LNCAP (cell line): ENCODE measurements around the gene OVOL1.

Experiments
- CTCF ChIP-seq: fragments of 450-650 bp; IDR thresholded peaks from 2 replicates; pipeline ENCODE4 v1.5.1; 2017; ENCODE audit warnings: mild to moderate bottlenecking

Gene OVOL1

DNA sequence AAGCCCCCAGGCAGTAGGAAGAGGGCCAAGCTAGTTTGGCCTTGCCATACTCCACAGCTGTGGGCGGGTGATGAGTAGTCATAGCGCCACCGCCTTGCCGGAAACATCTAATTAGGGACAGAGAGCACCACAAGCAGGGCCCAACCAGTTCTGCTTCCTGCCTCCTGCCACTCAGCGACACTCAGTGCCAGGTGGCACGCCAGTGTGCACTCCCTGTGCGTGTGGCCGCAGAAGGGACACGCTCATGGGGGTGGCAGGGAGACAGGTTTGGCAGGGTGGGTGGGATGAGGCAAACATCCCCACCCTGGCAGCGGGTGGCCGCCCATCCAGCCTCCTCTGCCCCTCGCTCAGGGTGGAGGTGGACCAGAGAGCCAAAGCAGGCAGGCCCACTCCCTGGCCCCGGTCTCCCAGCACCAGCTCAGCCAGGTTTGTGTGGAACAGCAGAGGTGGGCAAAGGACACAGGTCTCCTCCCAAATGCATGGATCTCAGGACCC is 4.9 kb downstream of the OVOL1 start:
- TF ChIP-seq CTCF = no peak

- no peak for TF ChIP-seq CTCF
Observed at GRCh38 chr11:65792456-65792855, 5.6 kb downstream of the OVOL1 start.

- TF ChIP-seq CTCF = no peak
Observed at GRCh38 chr11:65793144-65793581, 6.3 kb downstream of the OVOL1 start.

GRCh38 chr11:65793625-65794400 is 7.0 kb downstream of the OVOL1 start:
- no peak for TF ChIP-seq CTCF

GRCh38 chr11:65794570-65795510 is 8.0 kb downstream of the OVOL1 start:
- no peak for TF ChIP-seq CTCF

- TF ChIP-seq CTCF = no peak
Observed at GRCh38 chr11:65796726-65797601, 10.1 kb downstream of the OVOL1 start.

GRCh38 chr11:65797711-65798110 is 10.8 kb downstream of the OVOL1 start:
- TF ChIP-seq CTCF = no peak
